Measurements from ENCODE around the gene ITGB4.

DNA sequence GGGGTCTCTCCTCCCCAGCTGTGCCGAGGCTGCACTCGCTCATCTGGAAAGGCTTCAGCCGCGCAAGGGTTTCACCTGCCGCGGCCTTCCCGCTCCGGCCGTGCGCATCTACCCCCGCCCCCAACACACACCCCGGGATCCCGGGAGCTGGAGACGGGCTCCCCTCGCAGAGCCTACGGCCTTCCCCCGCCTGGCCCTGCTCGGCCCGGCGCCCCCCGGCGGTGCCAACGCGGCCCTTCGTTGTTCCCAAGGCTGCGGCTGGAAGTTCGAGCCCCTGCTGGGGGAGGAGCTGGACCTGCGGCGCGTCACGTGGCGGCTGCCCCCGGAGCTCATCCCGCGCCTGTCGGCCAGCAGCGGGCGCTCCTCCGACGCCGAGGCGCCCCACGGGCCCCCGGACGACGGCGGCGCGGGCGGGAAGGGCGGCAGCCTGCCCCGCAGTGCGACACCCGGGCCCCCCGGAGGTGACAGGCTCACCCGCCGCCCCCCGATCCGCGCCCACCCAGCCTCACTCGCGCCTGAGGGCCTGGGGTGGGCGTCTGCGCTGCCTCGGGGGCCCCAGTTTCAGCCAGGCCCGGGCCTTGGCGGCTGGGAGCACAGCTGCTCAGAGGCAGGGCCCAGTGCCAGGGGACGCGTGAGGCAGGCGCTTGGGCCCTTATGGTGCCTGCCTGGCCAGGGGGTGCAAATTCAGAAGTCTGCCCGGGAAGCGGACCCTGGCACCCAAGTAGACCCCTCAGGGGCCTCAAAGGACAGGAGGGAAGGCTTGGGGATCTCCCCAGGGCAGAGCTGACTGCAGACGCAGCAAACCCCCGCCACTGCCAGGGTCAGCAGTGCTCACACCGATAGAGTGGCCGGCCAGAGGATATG lies 32.5 kb downstream of the ITGB4 start:
- TF ChIP-seq, protein P1, sequence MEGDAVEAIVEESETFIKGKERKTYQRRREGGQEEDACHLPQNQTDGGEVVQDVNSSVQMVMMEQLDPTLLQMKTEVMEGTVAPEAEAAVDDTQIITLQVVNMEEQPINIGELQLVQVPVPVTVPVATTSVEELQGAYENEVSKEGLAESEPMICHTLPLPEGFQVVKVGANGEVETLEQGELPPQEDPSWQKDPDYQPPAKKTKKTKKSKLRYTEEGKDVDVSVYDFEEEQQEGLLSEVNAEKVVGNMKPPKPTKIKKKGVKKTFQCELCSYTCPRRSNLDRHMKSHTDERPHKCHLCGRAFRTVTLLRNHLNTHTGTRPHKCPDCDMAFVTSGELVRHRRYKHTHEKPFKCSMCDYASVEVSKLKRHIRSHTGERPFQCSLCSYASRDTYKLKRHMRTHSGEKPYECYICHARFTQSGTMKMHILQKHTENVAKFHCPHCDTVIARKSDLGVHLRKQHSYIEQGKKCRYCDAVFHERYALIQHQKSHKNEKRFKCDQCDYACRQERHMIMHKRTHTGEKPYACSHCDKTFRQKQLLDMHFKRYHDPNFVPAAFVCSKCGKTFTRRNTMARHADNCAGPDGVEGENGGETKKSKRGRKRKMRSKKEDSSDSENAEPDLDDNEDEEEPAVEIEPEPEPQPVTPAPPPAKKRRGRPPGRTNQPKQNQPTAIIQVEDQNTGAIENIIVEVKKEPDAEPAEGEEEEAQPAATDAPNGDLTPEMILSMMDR (IDR thresholded peaks at IDR 0.05; ENCODE audit: borderline replicate concordance, extremely low read depth, low read length, poor library complexity, severe bottlenecking) = peak; percentile 82
- TF ChIP-seq EZH2 (IDR thresholded peaks at IDR 0.05; ENCODE audit: borderline replicate concordance, low read depth, low read length, severe bottlenecking) = no peak
